ENCODE measurements around the gene FDX2.

FDX2 gene

GRCh38 chr19:10299545-10300458 is 16.0 kb downstream of the FDX2 start:
- H3K14ac ChIP-seq (ENCODE audit: low read length) = no peak overlapping the region
- no peak for DNase-seq
- no peak overlapping the region for H4K12ac ChIP-seq (ENCODE audit: low read depth, low read length)
- WGBS (ENCODE audit: extremely low coverage, insufficient coverage, insufficient read length) = no CpG with 5 or more reads among the region's 14 CpGs
- H2AK5ac ChIP-seq (ENCODE audit: low read length) = no peak overlapping the region
- no peak overlapping the region for H2BK5ac ChIP-seq (ENCODE audit: low read depth, low read length, poor library complexity)
- H3K4me2 ChIP-seq (ENCODE audit: low read length) = no peak overlapping the region
- H3K79me1 ChIP-seq (ENCODE audit: low read length) = no peaks in the 10 kb centered on the region
- no peak overlapping the region for H4K8ac ChIP-seq (ENCODE audit: low read depth, low read length)
- H2BK120ac ChIP-seq (ENCODE audit: insufficient read depth, low read length, poor library complexity) = no peak overlapping the region
- peaks cover 20% of the 10 kb centered on the region for H3K27me3 ChIP-seq (ENCODE audit: insufficient read depth, low read length)
- H3K36me3 ChIP-seq (ENCODE audit: control insufficient read depth in 1 of 2, insufficient read depth in 2 of 2, low read length in 2 of 2) = peaks cover 0 to 7% of the 10 kb centered on the region in 2 experiments
- peak overlapping the region; percentile 3 for H3K4me3 ChIP-seq (ENCODE audit: low read depth, low read length)
- H2AFZ ChIP-seq (ENCODE audit: insufficient read depth, low read length, poor library complexity) = no peak overlapping the region
- peaks cover 14% of the 10 kb centered on the region for H3K9me3 ChIP-seq (ENCODE audit: insufficient read depth, low read depth, low read length)
- no peak overlapping the region for H3K23ac ChIP-seq (ENCODE audit: low read length)
- no peak overlapping the region for H2BK12ac ChIP-seq (ENCODE audit: low read length)
- H3K79me2 ChIP-seq (ENCODE audit: control insufficient read depth, insufficient read depth, low read length, poor library complexity) = no peaks in the 10 kb centered on the region
- no peak overlapping the region for H3K9ac ChIP-seq (ENCODE audit: low read length)
- H4K91ac ChIP-seq (ENCODE audit: low read depth, low read length) = no peak overlapping the region
- no peak overlapping the region for H3K4ac ChIP-seq (ENCODE audit: low read depth, low read length)
- H3K4me1 ChIP-seq (ENCODE audit: control insufficient read depth in 1 of 2, insufficient read depth in 2 of 2, low read length in 2 of 2) = peaks cover 0 to 14% of the 10 kb centered on the region in 2 experiments
- H3K18ac ChIP-seq (ENCODE audit: low read length) = no peak overlapping the region
- H3K27ac ChIP-seq (ENCODE audit: low read depth, low read length) = no peak overlapping the region

GRCh38 chr19:10295847-10296591 is 19.8 kb downstream of the FDX2 start:
- H3K14ac ChIP-seq (ENCODE audit: low read length) = no peak overlapping the region
- WGBS (ENCODE audit: extremely low coverage, insufficient coverage, insufficient read length) = no CpG with 5 or more reads among the region's 58 CpGs

GRCh38 chr19:10295305-10295846 is 20.4 kb downstream of the FDX2 start:
- H4K8ac ChIP-seq (ENCODE audit: low read depth, low read length) = no peak overlapping the region
- peak overlapping the region; percentile 49 for H3K4me2 ChIP-seq (ENCODE audit: low read length)
- H3K23ac ChIP-seq (ENCODE audit: low read length) = no peak overlapping the region
- no peaks in the 10 kb centered on the region for H3K79me1 ChIP-seq (ENCODE audit: low read length)
- peaks cover 64% of the 10 kb centered on the region for H3K27me3 ChIP-seq (ENCODE audit: insufficient read depth, low read length)
- no peak overlapping the region for H2BK12ac ChIP-seq (ENCODE audit: low read length)
- H3K4me3 ChIP-seq (ENCODE audit: low read depth, low read length) = peak overlapping the region; percentile 37
- peak in 1 of 2 donors; percentile 27 for DNase-seq
- H4K12ac ChIP-seq (ENCODE audit: low read depth, low read length) = no peak overlapping the region
- no peak overlapping the region for H2BK5ac ChIP-seq (ENCODE audit: low read depth, low read length, poor library complexity)
- H2BK120ac ChIP-seq (ENCODE audit: insufficient read depth, low read length, poor library complexity) = no peak overlapping the region
- H3K9ac ChIP-seq (ENCODE audit: low read length) = no peak overlapping the region
- H3K27ac ChIP-seq (ENCODE audit: low read depth, low read length) = no peak overlapping the region
- no peak overlapping the region for H2AFZ ChIP-seq (ENCODE audit: insufficient read depth, low read length, poor library complexity)
- no peak overlapping the region for H3K4ac ChIP-seq (ENCODE audit: low read depth, low read length)
- no peak overlapping the region for H2AK5ac ChIP-seq (ENCODE audit: low read length)
- no CpG with 5 or more reads among the region's 48 CpGs for WGBS (ENCODE audit: extremely low coverage, insufficient coverage, insufficient read length)
- no peak overlapping the region for H3K14ac ChIP-seq (ENCODE audit: low read length)
- no peaks in the 10 kb centered on the region for H3K79me2 ChIP-seq (ENCODE audit: control insufficient read depth, insufficient read depth, low read length, poor library complexity)
- no peaks in the 10 kb centered on the region for H3K36me3 ChIP-seq (ENCODE audit: control insufficient read depth in 1 of 2, insufficient read depth in 2 of 2, low read length in 2 of 2)
- peaks cover 9 to 28% of the 10 kb centered on the region in 2 experiments for H3K4me1 ChIP-seq (ENCODE audit: control insufficient read depth in 1 of 2, insufficient read depth in 2 of 2, low read length in 2 of 2)
- peaks cover 37% of the 10 kb centered on the region for H3K9me3 ChIP-seq (ENCODE audit: insufficient read depth, low read depth, low read length)
- no peak overlapping the region for H4K91ac ChIP-seq (ENCODE audit: low read depth, low read length)
- H3K18ac ChIP-seq (ENCODE audit: low read length) = no peak overlapping the region

More at GRCh38 chr19:10295847-10296591, 19.8 kb downstream of the FDX2 start:
- Histone ChIP-seq H3K79me1 (ENCODE audit: low read length) (no peaks in the 10 kb centered on the region), H3K4me2 (ENCODE audit: low read length) (peak overlapping the region; percentile 19), H3K18ac (ENCODE audit: low read length) (no peak overlapping the region), H3K27ac (ENCODE audit: low read depth, low read length) (no peak overlapping the region), H2AFZ (ENCODE audit: insufficient read depth, low read length, poor library complexity) (no peak overlapping the region), H3K27me3 (ENCODE audit: insufficient read depth, low read length) (peaks cover 58% of the 10 kb centered on the region), H3K36me3 (ENCODE audit: control insufficient read depth in 1 of 2, insufficient read depth in 2 of 2, low read length in 2 of 2) (no peaks in the 10 kb centered on the region), H3K4me1 (ENCODE audit: control insufficient read depth in 1 of 2, insufficient read depth in 2 of 2, low read length in 2 of 2) (peaks cover 9 to 26% of the 10 kb centered on the region in 2 experiments), H3K9ac (ENCODE audit: low read length) (no peak overlapping the region), H4K8ac (ENCODE audit: low read depth, low read length) (no peak overlapping the region), H3K79me2 (ENCODE audit: control insufficient read depth, insufficient read depth, low read length, poor library complexity) (no peaks in the 10 kb centered on the region), H4K91ac (ENCODE audit: low read depth, low read length) (no peak overlapping the region), H3K4ac (ENCODE audit: low read depth, low read length) (no peak overlapping the region), H3K9me3 (ENCODE audit: insufficient read depth, low read depth, low read length) (peaks cover 37% of the 10 kb centered on the region), H4K12ac (ENCODE audit: low read depth, low read length) (no peak overlapping the region), H2BK12ac (ENCODE audit: low read length) (no peak overlapping the region), H3K23ac (ENCODE audit: low read length) (no peak overlapping the region), H3K4me3 (ENCODE audit: low read depth, low read length) (no peak overlapping the region), H2AK5ac (ENCODE audit: low read length) (no peak overlapping the region), H2BK120ac (ENCODE audit: insufficient read depth, low read length, poor library complexity) (no peak overlapping the region), H2BK5ac (ENCODE audit: low read depth, low read length, poor library complexity) (no peak overlapping the region)
- no peak for DNase-seq

- no peak overlapping the region for H3K4me2 ChIP-seq (ENCODE audit: low read length)
- DNase-seq = no peak
- no peak overlapping the region for H2BK5ac ChIP-seq (ENCODE audit: low read depth, low read length, poor library complexity)
- H3K36me3 ChIP-seq (ENCODE audit: control insufficient read depth in 1 of 2, insufficient read depth in 2 of 2, low read length in 2 of 2) = no peaks in the 10 kb centered on the region
- no peaks in the 10 kb centered on the region for H3K79me1 ChIP-seq (ENCODE audit: low read length)
- H2BK12ac ChIP-seq (ENCODE audit: low read length) = no peak overlapping the region
- H3K18ac ChIP-seq (ENCODE audit: low read length) = no peak overlapping the region
- H3K9me3 ChIP-seq (ENCODE audit: insufficient read depth, low read depth, low read length) = peaks cover 40% of the 10 kb centered on the region
- H3K27me3 ChIP-seq (ENCODE audit: insufficient read depth, low read length) = peaks cover 74% of the 10 kb centered on the region
- no peak overlapping the region for H3K27ac ChIP-seq (ENCODE audit: low read depth, low read length)
- H4K91ac ChIP-seq (ENCODE audit: low read depth, low read length) = no peak overlapping the region
- H3K23ac ChIP-seq (ENCODE audit: low read length) = no peak overlapping the region
- no CpG with 5 or more reads among the region's 25 CpGs for whole genome bisulfite sequencing (ENCODE audit: extremely low coverage, insufficient coverage, insufficient read length)
- H3K4ac ChIP-seq (ENCODE audit: low read depth, low read length) = no peak overlapping the region
- no peak overlapping the region for H2AFZ ChIP-seq (ENCODE audit: insufficient read depth, low read length, poor library complexity)
- no peak overlapping the region for H4K12ac ChIP-seq (ENCODE audit: low read depth, low read length)
- peaks cover 9 to 31% of the 10 kb centered on the region in 2 experiments for H3K4me1 ChIP-seq (ENCODE audit: control insufficient read depth in 1 of 2, insufficient read depth in 2 of 2, low read length in 2 of 2)
- no peak overlapping the region for H3K4me3 ChIP-seq (ENCODE audit: low read depth, low read length)
- no peak overlapping the region for H4K8ac ChIP-seq (ENCODE audit: low read depth, low read length)
- no peak overlapping the region for H2AK5ac ChIP-seq (ENCODE audit: low read length)
- no peaks in the 10 kb centered on the region for H3K79me2 ChIP-seq (ENCODE audit: control insufficient read depth, insufficient read depth, low read length, poor library complexity)
- H3K9ac ChIP-seq (ENCODE audit: low read length) = no peak overlapping the region
- no peak overlapping the region for H3K14ac ChIP-seq (ENCODE audit: low read length)
- no peak overlapping the region for H2BK120ac ChIP-seq (ENCODE audit: insufficient read depth, low read length, poor library complexity)
Measured at GRCh38 chr19:10294368-10294697, 21.5 kb downstream of the FDX2 start.
